ENCODE data around the gene SYNCRIP. TPM values are rescaled to one million over a fixed set of nuclear protein-coding genes. Genes with fewer than 3 reads are reported as not detected.

Gene SYNCRIP
- total and polyA plus RNA-seq, 2 of the 13 experiments (the other 11 are each of a cell fraction or from before 2014, with no cell fraction given): 8.1 to 112 TPM

DNA sequence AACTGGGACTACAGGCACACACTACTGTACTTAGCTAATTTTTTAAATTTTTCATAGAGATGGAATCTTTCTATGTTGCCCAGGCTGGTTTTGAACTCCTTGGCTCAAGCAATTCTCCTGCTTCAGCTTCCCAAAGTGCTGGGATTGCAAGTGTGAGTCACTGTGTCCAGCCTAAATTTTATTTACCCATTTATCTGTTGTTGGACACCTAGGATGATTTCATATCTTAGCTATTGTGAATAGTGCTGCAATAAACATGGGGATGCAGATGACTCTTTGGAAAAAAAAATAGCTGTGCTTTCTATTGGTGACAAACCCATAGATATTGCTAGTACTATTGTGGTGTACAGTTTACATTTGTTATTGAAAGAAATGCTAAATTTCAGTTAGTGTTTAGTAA, 19.6 kb upstream of the SYNCRIP start (continued):
- TF ChIP-seq SMAD3 (CRISPR knock-in tag; IDR thresholded peaks at IDR 0.05): no peak
- no peak for TF ChIP-seq ZFP36L2 (CRISPR knock-in tag; IDR thresholded peaks at IDR 0.05)
- TF ChIP-seq, protein P1, sequence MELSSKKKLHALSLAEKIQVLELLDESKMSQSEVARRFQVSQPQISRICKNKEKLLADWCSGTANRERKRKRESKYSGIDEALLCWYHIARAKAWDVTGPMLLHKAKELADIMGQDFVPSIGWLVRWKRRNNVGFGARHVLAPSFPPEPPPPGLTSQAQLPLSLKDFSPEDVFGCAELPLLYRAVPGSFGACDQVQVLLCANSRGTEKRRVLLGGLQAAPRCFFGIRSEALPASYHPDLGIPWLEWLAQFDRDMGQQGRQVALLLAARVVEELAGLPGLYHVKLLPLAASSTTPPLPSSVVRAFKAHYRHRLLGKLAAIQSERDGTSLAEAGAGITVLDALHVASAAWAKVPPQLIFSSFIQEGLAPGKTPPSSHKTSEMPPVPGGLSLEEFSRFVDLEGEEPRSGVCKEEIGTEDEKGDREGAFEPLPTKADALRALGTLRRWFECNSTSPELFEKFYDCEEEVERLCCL (CRISPR knock-in tag; IDR thresholded peaks at IDR 0.05; ENCODE audit: borderline replicate concordance): no peak
- TF ChIP-seq ZNF138 (CRISPR knock-in tag; IDR thresholded peaks at IDR 0.05; ENCODE audit: low read depth): no peak
- TF ChIP-seq ZNF790 (CRISPR knock-in tag; IDR thresholded peaks at IDR 0.05; ENCODE audit: borderline replicate concordance): no peak

DNA sequence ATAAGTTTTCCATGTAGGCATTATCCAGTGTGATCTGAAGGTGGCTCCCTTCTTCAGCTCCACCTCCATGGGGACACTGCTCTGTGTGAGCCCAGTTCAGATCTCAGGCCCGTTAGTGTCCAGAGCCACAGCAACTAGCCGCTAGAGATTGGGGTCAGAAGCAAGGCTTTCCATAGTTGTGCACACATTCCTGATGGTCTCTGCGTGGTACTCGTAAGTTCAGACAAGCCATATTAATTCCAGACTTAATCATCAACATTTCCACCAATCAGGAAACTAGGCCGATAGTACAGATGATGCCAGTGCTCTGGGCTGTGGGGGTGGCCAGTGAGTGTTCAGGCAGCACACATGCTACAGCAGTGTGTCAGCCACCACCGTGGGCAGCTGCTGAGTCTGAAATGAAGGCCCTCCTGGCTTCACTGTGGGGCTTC, 17.5 kb upstream of the SYNCRIP start:
- intact Hi-C loops (cut with micrococcal nuclease; ENCODE audit: unreplicated experiment): loop anchor here (1.0 kb wide), 1 partner anchor 18 kb away; no protein-coding TSS in a partner anchor
- TF ChIP-seq FOXO1 (CRISPR knock-in tag; IDR thresholded peaks at IDR 0.05) (no peak), ZNF557 (CRISPR knock-in tag; IDR thresholded peaks at IDR 0.05) (no peak), FOXP1 (IDR thresholded peaks at IDR 0.05) (no peak), FOXP1 (CRISPR knock-in tag; IDR thresholded peaks at IDR 0.05) (no peak), ZNF567 (CRISPR knock-in tag; IDR thresholded peaks at IDR 0.05; ENCODE audit: borderline replicate concordance) (no peak), KLF12 (CRISPR knock-in tag; IDR thresholded peaks at IDR 0.05; ENCODE audit: borderline replicate concordance) (no peak), CENPX (CRISPR knock-in tag; IDR thresholded peaks at IDR 0.05) (no peak), SAFB2 (CRISPR knock-in tag; IDR thresholded peaks at IDR 0.05; ENCODE audit: borderline replicate concordance, low read depth) (0 out of 2 replicates have a peak, but pooled peaks have one; percentile 40), GTF2F1 (IDR thresholded peaks at IDR 0.05; ENCODE audit: low read length) (no peak), IKZF1 (IDR thresholded peaks at IDR 0.05) (no peak)
- TF ChIP-seq, protein P2, sequence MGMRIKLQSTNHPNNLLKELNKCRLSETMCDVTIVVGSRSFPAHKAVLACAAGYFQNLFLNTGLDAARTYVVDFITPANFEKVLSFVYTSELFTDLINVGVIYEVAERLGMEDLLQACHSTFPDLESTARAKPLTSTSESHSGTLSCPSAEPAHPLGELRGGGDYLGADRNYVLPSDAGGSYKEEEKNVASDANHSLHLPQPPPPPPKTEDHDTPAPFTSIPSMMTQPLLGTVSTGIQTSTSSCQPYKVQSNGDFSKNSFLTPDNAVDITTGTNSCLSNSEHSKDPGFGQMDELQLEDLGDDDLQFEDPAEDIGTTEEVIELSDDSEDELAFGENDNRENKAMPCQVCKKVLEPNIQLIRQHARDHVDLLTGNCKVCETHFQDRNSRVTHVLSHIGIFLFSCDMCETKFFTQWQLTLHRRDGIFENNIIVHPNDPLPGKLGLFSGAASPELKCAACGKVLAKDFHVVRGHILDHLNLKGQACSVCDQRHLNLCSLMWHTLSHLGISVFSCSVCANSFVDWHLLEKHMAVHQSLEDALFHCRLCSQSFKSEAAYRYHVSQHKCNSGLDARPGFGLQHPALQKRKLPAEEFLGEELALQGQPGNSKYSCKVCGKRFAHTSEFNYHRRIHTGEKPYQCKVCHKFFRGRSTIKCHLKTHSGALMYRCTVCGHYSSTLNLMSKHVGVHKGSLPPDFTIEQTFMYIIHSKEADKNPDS (CRISPR knock-in tag; IDR thresholded peaks at IDR 0.05): no peak
- TF ChIP-seq, protein P3, sequence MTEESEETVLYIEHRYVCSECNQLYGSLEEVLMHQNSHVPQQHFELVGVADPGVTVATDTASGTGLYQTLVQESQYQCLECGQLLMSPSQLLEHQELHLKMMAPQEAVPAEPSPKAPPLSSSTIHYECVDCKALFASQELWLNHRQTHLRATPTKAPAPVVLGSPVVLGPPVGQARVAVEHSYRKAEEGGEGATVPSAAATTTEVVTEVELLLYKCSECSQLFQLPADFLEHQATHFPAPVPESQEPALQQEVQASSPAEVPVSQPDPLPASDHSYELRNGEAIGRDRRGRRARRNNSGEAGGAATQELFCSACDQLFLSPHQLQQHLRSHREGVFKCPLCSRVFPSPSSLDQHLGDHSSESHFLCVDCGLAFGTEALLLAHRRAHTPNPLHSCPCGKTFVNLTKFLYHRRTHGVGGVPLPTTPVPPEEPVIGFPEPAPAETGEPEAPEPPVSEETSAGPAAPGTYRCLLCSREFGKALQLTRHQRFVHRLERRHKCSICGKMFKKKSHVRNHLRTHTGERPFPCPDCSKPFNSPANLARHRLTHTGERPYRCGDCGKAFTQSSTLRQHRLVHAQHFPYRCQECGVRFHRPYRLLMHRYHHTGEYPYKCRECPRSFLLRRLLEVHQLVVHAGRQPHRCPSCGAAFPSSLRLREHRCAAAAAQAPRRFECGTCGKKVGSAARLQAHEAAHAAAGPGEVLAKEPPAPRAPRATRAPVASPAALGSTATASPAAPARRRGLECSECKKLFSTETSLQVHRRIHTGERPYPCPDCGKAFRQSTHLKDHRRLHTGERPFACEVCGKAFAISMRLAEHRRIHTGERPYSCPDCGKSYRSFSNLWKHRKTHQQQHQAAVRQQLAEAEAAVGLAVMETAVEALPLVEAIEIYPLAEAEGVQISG (CRISPR knock-in tag; IDR thresholded peaks at IDR 0.05): no peak
- TF ChIP-seq, protein P4, sequence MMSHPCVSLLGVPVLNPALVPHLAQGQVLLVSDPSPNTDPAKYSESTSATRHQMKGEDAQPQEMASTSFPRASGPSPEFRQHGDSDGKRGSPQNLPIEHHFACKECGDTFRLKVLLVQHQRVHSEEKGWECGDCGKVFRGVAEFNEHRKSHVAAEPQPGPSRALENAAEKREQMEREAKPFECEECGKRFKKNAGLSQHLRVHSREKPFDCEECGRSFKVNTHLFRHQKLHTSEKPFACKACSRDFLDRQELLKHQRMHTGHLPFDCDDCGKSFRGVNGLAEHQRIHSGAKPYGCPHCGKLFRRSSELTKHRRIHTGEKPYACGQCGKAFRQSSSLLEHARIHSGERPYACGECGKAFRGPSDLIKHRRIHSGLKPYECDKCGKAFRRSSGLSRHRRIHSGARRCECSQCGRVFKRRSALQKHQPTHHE (CRISPR knock-in tag; IDR thresholded peaks at IDR 0.05; ENCODE audit: borderline replicate concordance): no peak

More for the DNA sequence above, 17.5 kb upstream of the SYNCRIP start:
- Histone ChIP-seq H4K20me1 (ENCODE audit: insufficient read depth, low read length) (no peaks in the 10 kb centered on the region), H2AFZ (ENCODE audit: low read length) (peak overlapping the region; percentile 93), H3K27ac (ENCODE audit: extremely low read length, insufficient read depth, low read length) (no peak overlapping the region), H3K4me1 (ENCODE audit: insufficient read depth, low read length) (peaks cover 4% of the 10 kb centered on the region; the same call in 1 of the 2 replicates), H3K4me3 (replicated peaks in 1 of 3; ENCODE audit: insufficient read depth in 1 of 3, low read depth in 2 of 3, low read length in 3 of 3) (peak overlapping the region; percentile 11 to 60 (median 35); a peak in 5 of 6 replicates), H3K27me3 (ENCODE audit: control insufficient read depth in 1 of 2, insufficient read depth in 2 of 2, low read length in 2 of 2) (no peaks in the 10 kb centered on the region), H3K36me3 (replicated peaks in 1 of 2; ENCODE audit: control insufficient read depth in 1 of 2, insufficient read depth in 2 of 2, low read length in 2 of 2) (no peaks in the 10 kb centered on the region), H3K79me2 (ENCODE audit: insufficient read depth, low read length) (no peaks in the 10 kb centered on the region), H3K9me3 (ENCODE audit: low read length) (peaks cover 6% of the 10 kb centered on the region), H3K4me2 (ENCODE audit: low read depth, low read length) (peak overlapping the region; percentile 93), H3K9ac (ENCODE audit: insufficient read depth, low read depth, low read length) (peak overlapping the region; percentile 51)
- peak; percentile 88 for FAIRE-seq
- DNase-seq (ENCODE audit: low spot score): peak; percentile 59
- in situ Hi-C loops (cut with HindIII; ENCODE audit: extremely low pct_ligation_motif_present, low pct_unique_long_range_greater_than_20kb): no loop called here
- CTCF ChIA-PET (ENCODE audit: low intra/inter-chr PET ratio, low total read pairs): no interaction called here
- POLR2A ChIA-PET: interaction anchor here (0.7 to 1.3 kb wide), 3 partner anchors 13 to 18 kb away, joined by 3 to 14 read pairs (median 13); partner anchors contain the start of gene SYNCRIP
- no TSS peak for BruUV-seq (replicated peaks)
- no CpG with 5 or more reads among the region's 6 CpGs for WGBS (ENCODE audit: low lambda C conversion rate)
- ATAC-seq: peak; percentile 99

All from HepG2 (cell line).